CD4-positive, alpha-beta T cell treated with Interleukin-6 at 100 ng/mL for 8 hours (primary cell): Measurements from ENCODE around the gene COX5B.
"Not testable (repeated sequence)": the region's sequence is repeated elsewhere in the genome, so short reads cannot be mapped to it uniquely, and the experiment has no call there.

ENCODE experiments used
- DNase-seq: peaks from one replicate; pipeline ENCODE4 v3.0.0-alpha.2; 2020; ENCODE audit warnings: mixed read lengths, low spot score

The COX5B gene

DNA sequence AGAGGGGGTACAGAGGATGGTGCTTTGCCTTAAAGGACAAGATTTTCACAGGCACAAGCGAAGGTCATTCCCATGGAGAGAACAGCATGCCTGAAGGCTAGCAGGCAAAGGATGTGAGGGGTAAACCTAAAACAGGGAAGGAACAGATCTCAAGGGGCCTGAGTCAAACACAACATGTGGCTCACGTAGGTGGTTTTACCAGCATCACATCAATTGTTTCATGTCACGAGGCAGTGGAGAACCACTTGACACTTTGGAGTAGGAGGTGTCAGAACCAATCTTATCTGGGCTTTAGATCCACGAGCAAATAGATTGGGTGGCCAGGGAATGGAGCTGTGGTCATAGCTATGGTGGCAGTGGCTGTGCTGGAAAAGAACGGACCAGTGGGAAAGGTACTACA lies 8.4 kb downstream of the COX5B start:
- no peak for DNase-seq

DNA sequence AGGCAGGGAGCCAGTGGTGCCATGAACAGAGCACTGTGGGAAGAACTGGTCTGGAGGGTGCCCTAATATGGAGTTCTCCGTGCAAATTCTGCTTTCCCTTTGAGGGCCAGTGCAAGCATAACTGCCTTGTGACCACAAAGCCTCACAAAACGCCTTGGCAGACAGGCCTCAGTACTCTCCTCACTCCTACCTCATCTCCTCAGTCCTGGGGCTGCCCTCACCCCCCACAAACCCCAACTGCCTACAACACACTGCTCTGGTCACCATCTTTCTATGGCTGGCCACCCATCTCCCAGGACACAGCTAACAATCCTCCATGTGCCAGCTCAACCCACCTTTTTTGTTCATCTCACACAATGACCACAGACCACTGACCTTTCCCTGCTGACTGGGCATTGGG lies 8.9 kb downstream of the COX5B start:
- no peak for DNase-seq

DNA sequence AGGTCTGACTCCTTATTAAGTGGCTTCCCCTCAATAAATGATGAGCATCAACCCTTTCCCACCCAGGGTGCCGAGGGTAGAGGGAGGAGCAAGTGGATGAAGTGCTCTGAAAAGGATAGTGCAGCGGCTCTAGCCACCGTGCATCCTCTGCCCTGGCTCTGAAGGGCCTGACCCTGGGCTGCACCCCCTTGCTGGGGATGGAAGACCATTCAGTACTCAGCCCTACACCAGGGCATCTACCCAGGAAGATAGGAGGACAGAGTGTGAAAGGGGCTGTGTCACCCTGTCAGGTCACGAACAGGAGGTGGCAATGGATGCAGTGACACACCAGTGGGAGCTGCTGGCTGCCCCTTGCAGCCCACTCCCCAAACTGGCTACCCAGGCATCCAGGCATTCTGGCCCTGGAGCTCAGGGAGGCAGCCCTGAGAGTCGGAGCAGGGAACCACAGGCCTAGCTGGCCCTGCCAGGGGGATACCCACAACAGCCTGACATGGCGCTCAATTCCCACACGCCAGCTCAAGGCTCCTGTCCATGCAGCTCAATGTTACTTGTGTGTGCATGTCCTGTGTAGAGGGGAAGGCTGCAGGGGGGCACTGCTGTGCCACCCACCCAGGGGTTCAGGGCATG lies 10.4 kb downstream of the COX5B start:
- no peak for DNase-seq

DNA sequence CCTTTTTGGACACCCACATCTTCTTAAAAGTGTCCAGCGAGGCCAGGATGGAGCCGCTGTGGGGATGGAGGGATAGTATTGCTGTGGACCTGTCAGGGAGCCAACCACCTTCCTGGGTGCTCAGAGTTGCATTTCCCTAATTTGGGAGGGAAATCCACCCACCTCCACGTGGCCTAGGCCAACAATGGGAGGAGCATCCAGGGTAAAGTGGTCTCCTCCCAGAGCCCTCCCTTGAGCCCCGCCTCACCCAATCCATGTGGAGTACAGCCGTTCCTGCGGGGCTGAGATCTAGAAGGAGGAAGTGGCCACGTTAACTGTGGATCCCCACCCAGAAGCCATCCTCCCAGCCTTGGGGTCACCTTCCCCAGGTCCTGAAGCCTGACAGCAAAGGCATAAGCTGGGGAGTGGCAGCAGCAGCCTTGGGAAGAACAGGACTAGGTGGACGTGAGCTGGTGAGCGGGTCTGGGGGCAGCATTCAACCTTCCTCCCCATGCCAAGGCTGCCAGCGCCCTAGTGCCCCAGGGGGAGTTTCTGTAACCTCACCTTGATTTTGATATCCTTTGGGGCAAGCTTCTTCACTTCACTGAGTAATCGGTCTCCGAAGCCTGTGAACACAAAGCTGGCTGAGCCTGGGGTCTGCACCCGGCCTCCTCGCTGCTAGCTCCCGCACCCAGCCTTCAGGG lies 11.2 kb downstream of the COX5B start:
- DNase-seq: no peak

DNA sequence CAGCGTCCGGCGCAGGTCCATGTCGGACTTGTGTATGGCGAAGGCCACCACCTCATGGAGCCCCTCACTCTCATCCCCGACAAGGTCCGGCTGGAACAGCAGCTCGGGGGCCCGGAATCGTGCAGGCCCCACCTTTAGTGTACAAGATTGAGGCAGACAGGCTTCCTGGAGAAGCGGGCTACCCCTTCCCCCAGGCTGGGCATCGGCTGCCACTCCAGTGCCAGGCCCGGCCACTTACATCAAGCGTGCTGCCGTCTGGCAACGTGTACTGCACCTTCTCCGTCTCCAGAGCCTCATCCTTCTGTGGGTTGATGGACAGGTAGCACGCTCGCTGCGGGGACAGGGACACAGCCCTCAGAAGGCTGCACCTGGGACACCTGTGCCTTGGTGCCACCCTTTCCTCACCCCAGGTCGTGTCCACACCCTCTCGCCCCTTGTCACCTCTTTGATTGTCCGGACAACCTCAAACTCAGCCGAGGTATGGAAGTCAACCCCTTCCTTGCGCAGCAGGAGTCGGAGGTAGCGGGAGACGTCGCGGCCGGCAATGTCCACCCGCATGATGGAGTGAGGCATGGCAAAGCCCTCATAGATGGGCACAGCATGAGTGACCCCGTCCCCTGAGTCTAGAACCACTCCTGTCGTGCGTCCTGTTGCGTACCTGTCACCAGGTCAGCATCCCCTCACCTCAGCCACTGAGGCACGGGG lies 12.3 kb downstream of the COX5B start:
- DNase-seq: no peak

DNA sequence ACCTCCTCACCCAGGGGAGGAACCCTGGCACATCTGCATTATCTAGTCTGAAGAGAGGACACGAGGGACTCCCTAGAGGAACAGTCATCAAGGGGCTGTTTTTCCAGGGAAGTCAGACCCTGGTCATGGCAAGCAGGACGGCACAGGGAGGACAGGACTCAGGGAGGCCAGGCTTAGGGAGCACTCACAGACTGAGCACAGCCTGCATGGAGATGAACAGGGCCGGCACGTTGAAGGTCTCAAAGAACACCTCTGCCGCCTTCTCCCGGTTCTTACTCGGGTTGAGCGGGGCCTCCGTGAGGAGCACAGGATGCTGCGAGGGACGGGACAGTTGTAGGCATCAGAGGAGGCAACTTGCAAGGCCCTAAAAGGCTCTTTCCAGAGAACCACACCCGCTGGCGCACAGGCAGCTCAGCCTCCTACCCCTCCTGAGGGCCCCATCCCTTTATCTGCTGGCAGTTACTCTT lies 12.9 kb downstream of the COX5B start:
- no peak for DNase-seq

DNA sequence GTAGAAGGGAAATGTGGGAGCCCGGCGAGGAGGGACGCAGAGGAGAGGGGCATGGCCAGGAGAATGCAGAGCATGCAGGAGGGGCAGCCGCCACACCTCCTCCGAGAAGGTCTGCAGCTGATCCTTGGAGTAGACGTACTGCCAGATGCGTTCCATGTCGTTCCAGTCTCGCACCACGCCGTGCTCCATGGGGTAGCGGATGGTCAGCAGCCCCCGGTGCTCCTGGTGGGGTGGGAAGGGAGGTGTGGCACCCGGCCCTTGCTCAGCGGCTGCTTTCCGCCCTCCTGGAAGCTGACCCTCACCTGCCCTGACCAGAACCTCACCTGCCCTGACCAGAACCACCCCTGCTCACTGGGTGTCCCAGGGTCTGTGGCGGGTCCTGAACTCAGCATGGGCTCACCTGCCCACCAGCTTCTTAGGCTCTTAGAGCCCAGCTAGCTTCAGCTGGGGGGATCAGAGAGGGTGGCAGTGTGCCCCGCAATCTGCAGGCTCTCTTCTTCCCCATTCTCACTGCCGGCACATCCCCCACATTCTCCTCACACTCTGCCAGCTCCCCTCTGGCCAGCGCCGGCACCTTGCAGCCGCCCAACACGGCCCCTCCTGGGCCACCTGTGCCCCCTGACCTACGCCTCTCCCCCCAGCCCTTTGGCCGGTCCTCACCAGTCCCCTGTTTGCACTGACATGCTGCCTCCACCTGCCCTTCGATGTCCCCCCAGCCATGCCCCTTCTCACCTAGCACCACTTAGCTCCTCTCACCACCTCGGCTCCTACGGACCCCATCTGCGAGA lies 13.6 kb downstream of the COX5B start:
- DNase-seq: no peak

DNA sequence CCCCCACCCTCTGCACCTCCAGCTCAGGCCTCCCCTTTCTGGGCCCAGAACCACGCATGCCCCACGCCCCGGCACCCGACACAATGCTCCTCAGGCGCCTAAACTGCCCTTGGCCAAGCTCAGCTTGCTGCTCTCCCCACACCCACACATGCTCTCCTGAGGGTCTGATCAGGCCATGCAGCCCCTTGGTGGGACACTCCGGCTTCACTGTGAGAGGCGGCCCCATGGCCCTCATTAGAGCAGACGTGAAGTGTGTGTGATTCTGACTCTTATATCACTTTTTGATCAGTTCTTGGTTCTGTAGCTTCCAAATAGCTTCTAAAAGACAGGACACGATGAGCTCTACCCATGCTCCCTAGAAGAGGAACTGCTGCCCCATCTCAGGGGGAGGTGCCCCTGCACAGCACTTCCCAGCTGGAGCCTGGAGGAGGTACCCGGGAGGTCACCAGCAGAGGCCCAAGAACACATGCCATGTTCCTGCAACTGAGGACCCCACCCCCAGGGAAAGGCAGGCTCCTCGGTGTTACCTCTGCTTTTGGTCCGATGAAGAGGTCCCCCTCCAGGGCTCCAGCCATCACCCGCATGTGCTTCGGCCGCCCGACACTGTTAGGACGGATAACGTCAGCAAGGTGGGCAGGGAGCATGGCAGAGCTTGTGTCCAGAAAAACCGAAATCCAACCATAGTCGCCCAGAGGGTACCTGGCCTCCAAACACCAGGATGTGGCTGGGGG lies 14.3 kb downstream of the COX5B start:
- DNase-seq: no peak

DNA sequence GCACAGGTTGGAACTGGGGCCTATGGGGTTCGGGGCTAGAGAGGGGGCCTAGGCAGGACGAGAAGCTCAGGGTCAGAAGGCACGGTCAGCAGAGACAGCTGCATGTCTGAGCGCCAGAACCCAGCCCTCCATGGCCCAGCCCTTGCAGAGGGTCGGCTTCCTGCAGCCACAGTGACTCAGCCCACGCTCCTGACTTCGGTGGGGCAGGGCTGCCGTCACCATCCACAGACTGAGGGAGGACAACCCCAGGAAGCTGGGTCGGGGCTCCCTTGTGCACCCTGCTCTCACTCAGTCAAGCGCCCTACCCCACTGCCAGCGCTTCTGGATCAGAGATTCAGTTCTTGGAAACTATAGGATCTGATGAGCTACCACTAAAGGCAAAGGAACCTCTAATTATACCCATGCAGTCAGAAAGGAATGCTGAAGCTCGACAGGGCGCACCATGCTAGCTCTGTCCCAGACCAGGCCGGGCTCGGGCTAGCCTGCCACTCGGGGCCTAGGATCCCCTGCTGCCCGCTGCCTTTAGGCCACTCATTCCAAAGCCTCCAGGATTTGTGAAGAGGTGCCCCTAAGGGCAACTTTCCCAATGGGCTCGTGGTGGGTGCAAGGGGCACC lies 15.0 kb downstream of the COX5B start:
- no peak for DNase-seq

DNA sequence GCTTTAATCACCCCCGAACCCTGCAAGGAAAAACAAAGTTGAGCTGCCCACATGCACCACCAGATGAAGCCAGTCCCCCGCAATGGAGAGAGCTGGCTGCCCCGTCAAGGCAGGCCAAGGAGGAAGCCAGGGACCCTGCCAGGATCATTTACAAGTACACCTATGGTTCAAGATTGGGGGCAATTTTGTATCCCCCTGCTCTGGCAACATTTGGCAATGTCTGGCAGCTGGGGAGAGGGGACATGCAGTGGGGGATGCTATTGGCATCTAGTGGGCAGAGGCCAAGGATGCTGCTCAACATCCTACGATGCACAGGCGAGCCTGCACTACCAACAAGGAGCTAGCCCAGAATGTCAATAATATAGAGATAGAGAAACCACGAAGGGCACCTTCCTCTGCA lies 16.1 kb downstream of the COX5B start:
- DNase-seq: no peak

DNA sequence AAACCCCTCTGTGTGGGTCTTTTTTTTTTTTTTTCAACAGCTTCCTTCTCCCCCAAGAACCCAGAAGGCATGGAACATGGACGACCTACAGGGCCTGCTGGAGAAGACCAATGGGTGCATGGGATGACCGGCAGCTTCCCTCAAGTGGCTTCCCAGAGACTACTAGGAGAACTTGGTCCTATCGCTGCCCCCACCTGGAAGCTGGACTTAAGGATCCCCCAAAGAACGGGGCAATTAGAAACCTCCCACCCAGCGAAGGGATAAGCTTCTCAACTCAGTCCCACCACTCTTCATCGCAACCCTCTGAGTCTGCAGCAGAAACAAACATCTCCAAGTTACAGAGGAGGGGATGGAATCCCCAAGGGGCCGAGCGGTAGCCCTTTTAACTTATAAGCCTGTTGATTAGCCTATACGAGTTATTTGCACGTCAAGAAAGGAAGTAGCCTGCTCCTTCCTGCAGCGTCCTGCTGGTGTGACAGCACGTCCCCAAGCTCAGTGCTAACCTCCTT lies 16.6 kb downstream of the COX5B start:
- no peak for DNase-seq

DNA sequence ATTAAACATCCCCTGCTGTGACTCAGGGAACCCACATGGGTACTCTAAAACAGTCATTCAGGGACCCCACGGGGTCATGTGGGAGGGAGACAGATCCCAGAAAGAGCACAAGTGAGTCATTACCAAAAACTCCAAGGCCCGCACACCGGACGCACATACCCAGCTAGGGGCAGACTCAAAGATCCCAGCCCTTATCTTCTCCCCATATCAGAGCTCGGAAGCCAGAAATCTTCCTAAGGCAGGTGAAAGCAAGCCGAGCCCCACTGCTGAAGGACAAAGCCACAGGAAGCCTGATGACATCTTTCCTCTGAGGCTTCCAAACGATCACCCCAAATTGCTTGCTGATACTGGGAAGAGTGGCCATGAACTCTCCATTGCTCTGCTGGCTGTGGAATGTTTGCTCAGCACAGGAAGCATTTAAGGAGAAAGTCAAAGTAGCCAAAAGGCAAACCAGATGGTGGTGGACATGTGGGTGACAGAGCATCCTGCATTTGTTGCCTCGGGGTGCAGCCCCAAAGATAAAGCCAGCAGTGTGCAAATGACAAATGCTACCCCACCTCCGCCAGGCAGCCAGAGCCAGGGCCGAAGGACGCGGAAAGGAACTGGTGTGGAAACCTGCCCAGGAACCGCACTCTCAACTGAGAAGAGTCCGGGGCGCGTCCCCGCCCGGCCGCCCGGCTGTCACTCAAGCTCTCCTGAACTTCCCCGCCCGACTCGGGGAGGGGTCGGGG lies 17.2 kb downstream of the COX5B start:
- DNase-seq: peak; percentile 55

DNA sequence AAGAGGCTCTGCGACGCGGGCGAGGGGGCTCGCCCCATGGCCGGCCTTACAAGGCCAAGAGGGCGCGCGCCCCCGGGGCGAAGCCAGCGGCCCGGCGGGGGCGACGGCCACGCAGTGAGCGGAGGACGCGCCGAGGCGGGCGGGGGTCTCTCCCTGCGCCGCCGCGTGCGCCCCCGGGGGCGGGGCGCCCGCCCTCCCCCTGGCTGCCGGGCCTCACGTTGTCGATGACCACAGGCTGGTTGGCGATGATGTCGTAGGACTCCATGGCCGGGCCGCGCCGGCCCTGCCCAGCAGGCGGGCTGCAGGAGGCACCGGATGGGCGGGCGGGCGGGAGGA lies 17.7 kb downstream of the COX5B start:
- no peak for DNase-seq

DNA sequence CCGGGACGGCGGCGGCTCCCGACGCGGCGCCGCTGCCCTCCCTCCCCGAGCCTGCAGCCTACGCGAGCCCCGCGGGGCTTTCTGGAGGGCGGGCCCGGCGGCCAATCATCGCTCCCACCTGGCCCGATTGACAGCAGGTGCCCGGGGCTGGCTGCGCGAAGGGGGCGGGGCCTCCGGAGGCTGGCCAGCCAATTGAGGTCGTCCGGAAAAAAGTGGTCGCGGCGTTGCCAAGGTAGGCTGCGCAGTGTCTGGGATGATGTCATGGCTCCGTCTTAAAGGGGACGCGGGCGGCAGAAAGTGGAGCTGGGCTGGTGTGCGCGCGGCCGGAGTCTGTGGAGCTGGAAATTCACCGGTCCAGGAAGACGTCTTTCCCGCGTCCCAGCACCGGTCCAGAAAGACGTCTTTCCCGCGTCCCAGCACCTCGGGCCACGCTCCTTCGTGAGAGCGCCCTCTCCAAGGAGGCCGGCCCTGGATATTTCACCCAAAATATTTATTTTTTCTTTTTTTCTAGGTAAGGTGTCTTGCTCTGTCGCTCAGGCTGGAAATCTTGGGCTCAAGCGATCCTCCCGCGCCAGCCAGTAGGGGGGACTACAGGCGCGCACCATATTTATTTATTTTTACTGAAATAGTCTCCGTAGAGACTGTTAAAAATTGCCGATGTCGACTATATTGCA lies 18.2 kb downstream of the COX5B start, which contains the start of gene ACTR1B:
TSS of gene ACTR1B (minus strand) at position 83 of the 674 bp plus-strand sequence. CDS start 154 bp downstream, outside the sequence.
- peak; percentile 98 for DNase-seq

DNA sequence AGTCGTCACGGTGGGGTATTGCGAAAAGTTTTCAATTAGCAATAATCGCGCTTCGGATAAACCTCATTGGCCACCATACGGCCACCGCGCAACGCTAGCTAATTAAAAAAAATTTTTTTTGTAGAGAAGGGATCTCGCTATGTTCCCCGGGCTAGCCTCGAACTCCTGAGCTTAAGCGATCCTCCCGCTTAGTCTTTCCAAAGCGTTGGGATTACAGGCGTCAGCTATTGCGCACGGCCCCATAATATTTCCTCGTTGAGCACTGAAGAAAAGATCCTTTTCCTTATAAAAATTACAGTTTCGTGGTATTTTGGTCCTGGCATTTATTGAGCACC lies 18.7 kb downstream of the COX5B start:
- no peak for DNase-seq

DNA sequence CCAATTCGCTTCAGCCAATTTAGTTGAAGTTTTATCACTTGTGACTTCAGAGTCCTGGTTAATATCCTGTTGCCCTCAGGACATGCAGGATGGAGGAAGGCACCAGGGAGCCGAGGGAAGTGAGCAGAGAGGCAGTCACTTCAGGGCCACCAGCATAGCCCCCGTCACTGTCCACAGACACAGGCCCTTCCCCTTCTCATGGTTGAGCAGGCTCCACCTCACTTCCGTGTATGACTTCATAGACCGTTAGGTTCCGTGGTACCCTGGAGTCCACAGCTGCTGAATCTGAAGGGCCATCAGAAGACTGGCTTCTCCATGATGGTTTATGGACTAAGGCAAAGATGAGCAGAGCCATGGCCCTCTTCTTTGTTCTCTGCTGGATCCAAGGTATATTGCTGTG lies 23.6 kb downstream of the COX5B start, which contains the start of gene C2orf92:
TSS of gene C2orf92 (plus strand) at position 266 of the 400 bp plus-strand sequence. CDS start at position 342, 76 bp downstream.
- no peak for DNase-seq

DNA sequence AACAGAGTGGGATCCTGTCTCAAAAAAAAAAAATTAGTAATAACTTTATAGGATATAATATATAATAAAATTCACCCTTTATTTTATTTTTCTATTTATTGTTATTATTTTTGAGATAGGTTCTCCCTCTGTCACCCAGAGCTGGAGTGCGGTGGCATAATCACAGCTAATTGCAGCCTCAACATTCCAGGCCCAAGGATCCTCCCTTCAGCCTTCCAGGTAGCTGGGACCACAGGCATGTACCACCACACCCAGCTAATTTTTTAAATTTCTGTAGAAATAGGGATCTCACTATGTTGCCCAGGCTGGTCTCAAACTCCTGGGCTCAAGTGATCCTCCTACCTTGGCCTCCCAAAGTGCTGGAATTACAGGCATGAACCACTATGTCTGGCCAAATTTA lies 24.6 kb downstream of the COX5B start:
- DNase-seq: no peak

DNA sequence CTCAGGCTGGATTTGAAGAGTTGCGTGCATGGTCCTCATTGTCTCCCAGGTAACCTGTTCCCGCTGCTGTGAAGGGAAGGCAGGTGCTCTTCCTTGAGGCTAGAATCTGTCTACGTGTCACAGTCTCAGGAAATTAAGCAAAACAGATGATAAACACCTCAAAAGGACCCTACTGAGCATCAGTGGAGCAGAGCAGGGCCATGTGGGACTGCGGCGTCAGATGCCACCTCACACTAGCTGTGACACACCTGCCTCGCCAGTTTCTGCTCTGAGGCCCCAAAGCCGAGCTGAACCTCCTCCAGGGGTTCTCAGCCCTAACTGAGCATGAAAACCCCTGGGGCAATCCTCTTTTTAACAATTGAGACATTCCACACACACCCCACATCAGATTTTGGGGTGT lies 25.7 kb downstream of the COX5B start:
- no peak for DNase-seq

DNA sequence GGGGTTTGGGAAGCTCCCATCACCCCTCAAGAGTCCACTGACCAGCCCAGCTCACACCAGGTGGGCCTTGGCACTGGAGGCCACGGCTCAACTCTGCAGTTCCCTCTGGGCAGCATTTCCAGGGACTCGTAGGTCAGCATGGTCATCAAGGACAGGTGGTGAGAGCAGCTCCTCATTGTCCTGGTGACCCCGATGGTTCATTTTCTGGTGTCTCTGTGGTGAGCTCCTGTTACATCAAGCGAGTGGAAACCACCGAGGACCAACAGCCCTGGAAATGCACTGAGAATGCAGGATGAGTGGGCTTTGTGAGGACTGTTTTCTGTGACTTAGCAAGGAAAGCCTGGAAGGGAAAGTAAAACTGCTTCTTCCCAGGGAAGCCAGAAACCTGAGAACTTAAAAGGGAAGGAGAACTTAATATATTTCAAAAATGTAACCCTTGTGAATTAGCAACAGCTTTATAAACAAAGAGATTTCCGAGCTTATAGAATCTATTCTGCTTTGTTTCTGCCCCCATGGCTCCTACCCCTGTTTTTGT lies 26.8 kb downstream of the COX5B start:
- DNase-seq: not testable (repeated sequence)
